HG03135 (cell line): ENCODE results near the gene CYP21A2.

Experiments
- ATAC-seq: cut with Tn5 transposase; IDR thresholded peaks from one replicate; pipeline ENCODE4 v1.9.1; 2021; ENCODE audit warnings: mild to moderate bottlenecking, moderate library complexity; ENCODE audit not compliant: unreplicated experiment

Gene CYP21A2

GRCh38 chr6:32081168-32081990 is 43.2 kb downstream of the CYP21A2 start:
- ATAC-seq, result no peak

GRCh38 chr6:32082478-32082877 is 44.3 kb downstream of the CYP21A2 start:
- no peak for ATAC-seq

DNA sequence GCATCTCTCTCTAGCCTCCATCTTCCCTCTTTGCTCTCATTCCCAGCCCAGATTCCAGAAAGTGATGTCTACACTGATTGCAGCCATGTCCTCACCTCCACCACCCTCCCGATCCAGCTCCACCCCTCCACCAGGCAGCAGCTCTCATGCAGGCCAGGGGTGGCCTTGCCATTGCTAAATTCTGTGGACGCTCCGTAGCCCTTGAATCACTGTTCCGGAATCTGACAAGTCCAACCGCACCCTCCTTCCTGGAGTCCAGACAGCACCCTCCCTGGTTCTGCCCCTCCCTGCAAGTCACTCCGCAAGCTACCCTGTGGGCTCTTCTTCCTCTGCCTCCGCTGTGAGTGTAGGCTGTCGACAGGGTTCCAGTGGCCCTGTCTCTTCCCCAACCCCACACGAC is 44.7 kb downstream of the CYP21A2 start:
- ATAC-seq, result no peak

- ATAC-seq, result no peak
Measured at GRCh38 chr6:32083812-32084768, 45.9 kb downstream of the CYP21A2 start.

- no peak for ATAC-seq
Measured at GRCh38 chr6:32084780-32085179, 46.6 kb downstream of the CYP21A2 start.

DNA sequence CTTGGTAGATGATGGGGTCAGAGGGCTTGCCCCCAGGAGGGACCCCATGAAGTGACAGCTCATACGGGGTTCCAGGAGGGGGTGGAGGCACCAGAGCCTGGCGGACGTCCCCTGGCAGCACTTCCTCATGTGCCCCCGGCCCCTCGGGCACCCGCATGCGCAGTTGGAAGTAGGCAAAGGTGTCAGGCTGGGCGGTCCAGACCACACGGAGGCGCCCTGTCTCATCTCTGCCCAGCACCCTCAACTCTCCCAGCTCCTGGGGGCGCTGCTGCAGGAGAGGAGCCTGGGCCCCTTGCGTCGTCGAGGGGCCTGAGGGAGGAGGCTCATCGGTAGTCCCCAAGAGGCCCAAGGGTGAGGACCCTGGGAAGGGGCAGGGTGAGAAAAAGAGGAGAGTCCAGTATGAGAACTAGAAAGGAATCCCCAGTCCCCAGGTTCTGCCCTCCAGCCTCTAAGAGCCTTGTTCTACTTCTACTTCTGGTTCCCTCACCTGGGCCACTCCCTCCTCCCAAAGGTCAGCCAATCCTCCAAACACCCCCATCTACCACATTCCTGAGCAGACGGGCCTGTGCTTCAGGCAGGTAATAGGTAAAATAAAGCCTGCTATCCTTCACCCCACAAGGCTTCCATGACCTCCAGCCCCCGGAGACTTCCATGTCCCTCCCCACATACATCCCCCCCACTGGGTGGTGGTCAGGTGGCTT is 47.7 kb downstream of the CYP21A2 start:
- no peak for ATAC-seq

DNA sequence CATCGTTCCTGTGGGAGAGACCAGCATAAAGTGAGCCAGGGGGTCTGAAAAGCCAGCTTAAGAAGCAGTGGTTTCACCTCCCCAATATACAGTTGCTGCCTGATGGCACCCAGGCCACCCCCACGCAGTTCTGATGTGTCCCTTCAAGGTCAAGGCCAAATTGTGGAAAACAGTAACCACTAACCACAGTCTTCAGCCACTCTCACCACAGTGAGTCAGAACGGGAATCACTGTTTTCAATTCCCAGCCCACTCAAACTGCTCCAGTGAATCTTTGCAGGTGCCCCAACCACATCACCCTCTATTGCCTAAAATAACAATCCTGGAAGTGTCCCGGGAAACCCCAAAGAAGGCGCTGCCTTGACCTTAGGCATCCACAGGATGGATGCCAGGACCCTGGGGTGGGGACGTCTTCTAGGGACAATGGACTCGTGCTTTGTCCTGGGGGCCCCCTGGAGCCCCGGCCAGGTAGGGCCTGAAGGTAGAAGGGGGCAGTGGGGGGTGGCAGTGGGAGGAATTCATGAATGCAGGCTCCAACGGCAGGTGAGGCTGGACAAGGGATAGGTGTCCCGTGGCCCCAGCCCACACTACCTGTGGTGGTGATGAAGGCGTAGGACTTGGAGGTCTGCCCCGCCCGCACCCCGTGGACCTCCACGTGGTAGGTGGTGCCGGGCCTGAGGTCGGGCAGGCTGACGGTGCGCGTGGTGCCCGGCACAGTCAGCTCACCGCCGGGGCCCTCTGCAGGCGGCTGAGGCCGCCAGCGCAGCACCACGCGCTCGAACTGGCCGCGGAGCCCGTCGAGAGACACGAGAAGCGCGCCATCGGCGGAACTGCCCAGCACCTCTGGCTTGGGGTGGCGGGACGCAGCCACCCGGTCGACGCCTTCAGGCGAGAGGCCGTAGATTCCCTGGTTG is 48.7 kb downstream of the CYP21A2 start:
- ATAC-seq, result no peak

- ATAC-seq, result no peak
Measured at GRCh38 chr6:32087574-32088486, 49.6 kb downstream of the CYP21A2 start.

GRCh38 chr6:32088487-32089049 is 50.4 kb downstream of the CYP21A2 start:
- ATAC-seq, result no peak

GRCh38 chr6:32089082-32089828 is 51.0 kb downstream of the CYP21A2 start:
- ATAC-seq, result no peak
